Measurements from ENCODE around the gene INSL3.

The INSL3 gene

GRCh38 chr19:17836530-17836929, 15.2 kb upstream of the INSL3 start:
- no peak for TF ChIP-seq CTCF (IDR thresholded peaks at IDR 0.05)
- H3K4me3 ChIP-seq: no peak overlapping the region
- no peak overlapping the region for H3K27ac ChIP-seq
- no peak for DNase-seq (ENCODE audit: low spot score)

GRCh38 chr19:17835182-17836006, 14.1 kb upstream of the INSL3 start:
- no peak for DNase-seq (ENCODE audit: low spot score)
- no peak overlapping the region for H3K4me3 ChIP-seq
- no peak overlapping the region for H3K27ac ChIP-seq
- TF ChIP-seq CTCF (IDR thresholded peaks at IDR 0.05): no peak

GRCh38 chr19:17834350-17835181, 13.2 kb upstream of the INSL3 start:
- DNase-seq (ENCODE audit: low spot score): no peak
- TF ChIP-seq CTCF (IDR thresholded peaks at IDR 0.05): no peak
- Histone ChIP-seq H3K27ac (no peak overlapping the region), H3K4me3 (no peak overlapping the region)

- DNase-seq (ENCODE audit: low spot score): no peak
- no peak overlapping the region for H3K27ac ChIP-seq
- no peak overlapping the region for H3K4me3 ChIP-seq
- TF ChIP-seq CTCF (IDR thresholded peaks at IDR 0.05): no peak
Measured at GRCh38 chr19:17832443-17833208, 11.3 kb upstream of the INSL3 start.

- DNase-seq (ENCODE audit: low spot score): no peak
- no peak for TF ChIP-seq CTCF (IDR thresholded peaks at IDR 0.05)
- H3K27ac ChIP-seq: no peak overlapping the region
- peak overlapping the region; percentile 41 for H3K4me3 ChIP-seq
Measured at GRCh38 chr19:17831419-17831888, 10.1 kb upstream of the INSL3 start.

GRCh38 chr19:17830567-17831418, 9.5 kb upstream of the INSL3 start:
- H3K27ac ChIP-seq: peak overlapping the region in 1 of 2 donors; percentile 6
- DNase-seq (ENCODE audit: low spot score): no peak
- TF ChIP-seq CTCF (IDR thresholded peaks at IDR 0.05): no peak
- H3K4me3 ChIP-seq: peak overlapping the region; percentile 41

Data from coronary artery (tissue), 2 donors.